Neural crest cell (in vitro differentiated cells): ENCODE data around the gene LRP11. TPM values are rescaled to one million over a fixed set of nuclear protein-coding genes. Genes with fewer than 3 reads are reported as not detected.

Source experiments
- DNase-seq: peaks from one replicate; pipeline ENCODE4 v3.0.0; 2021; ENCODE audit warnings: low read depth, mixed read lengths, low spot score
- H3K27ac Mint-ChIP-seq: one replicate; pipeline ENCODE4 v1.8.0; 2021; ENCODE audit warnings: mild to moderate bottlenecking, mixed read lengths; ENCODE audit not compliant: unreplicated experiment
- H3K27me3 Mint-ChIP-seq: 2 replicates; pipeline ENCODE4 v1.8.0; 2021; ENCODE audit warnings: low read depth, mild to moderate bottlenecking, mixed read lengths
- H3K36me3 Mint-ChIP-seq: 2 replicates; pipeline ENCODE4 v1.8.0; 2021; ENCODE audit warnings: low read depth, mild to moderate bottlenecking, mixed read lengths
- H3K4me1 Mint-ChIP-seq: 2 replicates; pipeline ENCODE4 v1.8.0; 2021; ENCODE audit warnings: mixed read lengths
- H3K4me3 Mint-ChIP-seq: one replicate; pipeline ENCODE4 v1.8.0; 2021; ENCODE audit warnings: mild to moderate bottlenecking, mixed read lengths
- H3K9me3 Mint-ChIP-seq: 2 replicates; pipeline ENCODE4 v1.8.0; 2021; ENCODE audit warnings: mixed read lengths
- CTCF ChIP-seq: fragments of 200-600 bp; sonication (generic); conservative IDR thresholded peaks from 2 replicates; pipeline ENCODE4 v1.5.0; 2021; ENCODE audit warnings: antibody characterized with exemption, mild to moderate bottlenecking
- total RNA-seq: library from RNA; stranded (reverse); gene quantifications from 2 replicates; pipeline ENCODE4 v1.2.1, GENCODE V29; 2021

The LRP11 gene
- total RNA-seq, 1 donor from 2014 or later, result 29.8 TPM

GRCh38 chr6:149881860-149882259 is 17.7 kb upstream of the LRP11 start:
- Mint-ChIP-seq H3K36me3 (no peaks in the 10 kb centered on the region), H3K4me3 (no peak overlapping the region), H3K27me3 (peaks cover 47% of the 10 kb centered on the region), H3K9me3 (no peaks in the 10 kb centered on the region), H3K4me1 (no peaks in the 10 kb centered on the region), H3K27ac (no peak overlapping the region)
- DNase-seq, result no peak
- no peak for TF ChIP-seq CTCF

GRCh38 chr6:149881066-149881766 is 17.1 kb upstream of the LRP11 start:
- no peak for TF ChIP-seq CTCF
- no peak overlapping the region for H3K4me3 Mint-ChIP-seq
- no peak for DNase-seq
- H3K27ac Mint-ChIP-seq, result no peak overlapping the region
- H3K36me3 Mint-ChIP-seq, result no peaks in the 10 kb centered on the region
- H3K27me3 Mint-ChIP-seq, result peaks cover 51% of the 10 kb centered on the region
- no peaks in the 10 kb centered on the region for H3K4me1 Mint-ChIP-seq
- H3K9me3 Mint-ChIP-seq, result no peaks in the 10 kb centered on the region

DNA sequence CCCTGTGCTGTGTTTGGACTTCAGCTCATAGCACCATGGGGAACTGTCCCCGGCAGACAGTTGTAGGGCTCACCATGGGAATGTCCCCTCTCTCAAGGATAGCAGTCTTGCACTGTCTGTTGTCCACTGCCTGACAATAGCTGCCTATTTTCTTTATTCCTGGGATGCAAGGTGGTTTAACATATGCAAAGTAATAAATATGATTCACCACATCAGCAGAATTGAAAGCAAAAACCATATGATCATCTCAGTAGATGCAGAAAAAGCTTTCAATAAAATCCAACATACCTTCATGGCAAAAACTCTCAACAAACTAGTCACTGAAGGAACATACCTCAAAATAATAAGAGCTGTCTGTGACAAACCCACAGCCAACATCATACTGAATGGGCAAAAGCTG is 13.5 kb upstream of the LRP11 start:
- no peak overlapping the region for H3K27ac Mint-ChIP-seq
- no peak for DNase-seq
- no peak for TF ChIP-seq CTCF
- no peaks in the 10 kb centered on the region for H3K4me1 Mint-ChIP-seq
- H3K27me3 Mint-ChIP-seq, result peaks cover 46% of the 10 kb centered on the region
- H3K4me3 Mint-ChIP-seq, result no peak overlapping the region
- no peaks in the 10 kb centered on the region for H3K36me3 Mint-ChIP-seq
- peaks cover 4% of the 10 kb centered on the region for H3K9me3 Mint-ChIP-seq

DNA sequence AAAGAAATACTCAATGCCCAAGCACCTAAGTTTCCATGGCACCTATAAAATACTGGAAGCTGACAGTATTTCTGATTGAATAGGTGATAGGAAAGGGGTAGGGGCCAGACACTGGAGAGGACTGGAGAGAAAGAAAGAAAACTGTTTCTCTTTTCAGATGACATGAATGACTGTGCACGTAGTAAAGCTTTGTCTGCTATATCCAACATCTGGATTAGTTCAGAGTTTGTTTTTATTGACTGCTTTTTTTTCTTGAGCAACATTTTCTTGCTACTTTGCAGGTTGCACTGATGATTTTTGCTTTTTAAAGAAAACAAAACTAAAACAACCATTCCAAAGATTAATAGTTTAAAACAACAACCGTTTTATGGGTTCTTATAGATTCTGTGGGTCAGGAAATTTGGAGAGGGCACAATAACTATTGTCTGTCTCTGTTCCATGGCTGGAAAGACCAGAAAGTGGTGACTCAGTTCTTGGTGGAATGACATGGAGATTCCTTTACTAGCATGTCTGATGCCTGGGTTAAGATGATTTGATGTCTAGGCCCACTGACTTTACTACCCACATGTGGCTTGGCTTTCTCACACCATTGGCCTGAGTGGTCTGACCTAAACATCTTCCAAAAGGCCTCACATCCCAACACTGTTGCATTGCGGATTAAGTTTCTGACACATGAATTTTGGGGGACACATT is 12.2 kb upstream of the LRP11 start:
- no peaks in the 10 kb centered on the region for H3K36me3 Mint-ChIP-seq
- peaks cover 4% of the 10 kb centered on the region for H3K9me3 Mint-ChIP-seq
- DNase-seq, result no peak
- H3K4me3 Mint-ChIP-seq, result no peak overlapping the region
- H3K27me3 Mint-ChIP-seq, result peaks cover 40% of the 10 kb centered on the region
- no peak for TF ChIP-seq CTCF
- no peak overlapping the region for H3K27ac Mint-ChIP-seq
- no peaks in the 10 kb centered on the region for H3K4me1 Mint-ChIP-seq

GRCh38 chr6:149872233-149872632 is 8.1 kb upstream of the LRP11 start:
- Mint-ChIP-seq H3K9me3 (peaks cover 4% of the 10 kb centered on the region), H3K4me1 (peaks cover 7% of the 10 kb centered on the region), H3K27me3 (peaks cover 13% of the 10 kb centered on the region), H3K4me3 (no peak overlapping the region), H3K36me3 (no peaks in the 10 kb centered on the region), H3K27ac (no peak overlapping the region)
- no peak for TF ChIP-seq CTCF
- no peak for DNase-seq
